ENCODE measurements around the gene C20orf173.

Gene C20orf173

GRCh38 chr20:35490736-35491181 is 38.7 kb downstream of the C20orf173 start:
- no peak for TF ChIP-seq CTCF (IDR thresholded peaks at IDR 0.05; ENCODE audit: low read depth, low read length)
- H3K4me3 ChIP-seq (ENCODE audit: low read depth, low read length) = no peak overlapping the region

- H3K4me3 ChIP-seq (ENCODE audit: low read depth, low read length) = no peak overlapping the region
- TF ChIP-seq CTCF (IDR thresholded peaks at IDR 0.05; ENCODE audit: low read depth, low read length) = no peak
These were observed 39.7 kb downstream of the C20orf173 start for GRCh38 chr20:35489717-35490116.

GRCh38 chr20:35487479-35487878 is 42.0 kb downstream of the C20orf173 start:
- no peak overlapping the region for H3K4me3 ChIP-seq (ENCODE audit: low read depth, low read length)
- no peak for TF ChIP-seq CTCF (IDR thresholded peaks at IDR 0.05; ENCODE audit: low read depth, low read length)

GRCh38 chr20:35479798-35480197 is 49.7 kb downstream of the C20orf173 start:
- no peak overlapping the region for H3K4me3 ChIP-seq (ENCODE audit: low read depth, low read length)
- no peak for TF ChIP-seq CTCF (IDR thresholded peaks at IDR 0.05; ENCODE audit: low read depth, low read length)

GRCh38 chr20:35478804-35479472 is 50.5 kb downstream of the C20orf173 start:
- no peak for TF ChIP-seq CTCF (IDR thresholded peaks at IDR 0.05; ENCODE audit: low read depth, low read length)
- H3K4me3 ChIP-seq (ENCODE audit: low read depth, low read length) = no peak overlapping the region

All from WI38 (cell line).